H1 (cell line): ENCODE data around the gene NAV2. TPM values are rescaled to one million over a fixed set of nuclear protein-coding genes. Genes with fewer than 3 reads are reported as not detected.

Source experiments
- CTCF ChIA-PET: fragments of 300-600 bp; sonication (Branson Sonifier 250); formaldehyde crosslinking; loops from one replicate; lab custom pipeline; 2021; ENCODE audit not compliant: partially characterized antibody; lab: Charles Lee
- POLR2A ChIA-PET: fragments of 300-600 bp; sonication (Branson Sonifier 250); formaldehyde crosslinking; loops from one replicate; lab custom pipeline; 2021; ENCODE audit warnings: inconsistent platforms; ENCODE audit not compliant: partially characterized antibody; lab: Charles Lee
- DNase-seq, 2 experiments: peaks; one replicate each; pipeline versions ENCODE4 v3.0.0 to v3.0.0-alpha.2; 2010 to 2022; ENCODE audit warnings: low spot score in 2 of 2, low read depth in 1 of 2, mixed read lengths in 1 of 2
- FAIRE-seq: peaks from 2 replicates; lab custom pipeline; 2011; peaks lifted over from hg19 to GRCh38; lab: Jason Lieb, UNC
- H2AFZ ChIP-seq: 2 replicates; pipeline ENCODE4 v1.8.1; 2012; ENCODE audit warnings: low read length, inconsistent platforms
- H2AK5ac ChIP-seq: 2 replicates; pipeline ENCODE4 v1.6.1; 2013; ENCODE audit warnings: low read depth, low read length
- H2BK120ac ChIP-seq: replicated peaks from 2 replicates; pipeline ENCODE3; 2013; ENCODE audit warnings: low read depth, low read length, inconsistent platforms
- H2BK12ac ChIP-seq: 2 replicates; pipeline ENCODE4 v1.6.1; 2013; ENCODE audit warnings: low read depth, low read length
- H2BK15ac ChIP-seq: 2 replicates; pipeline ENCODE4 v1.6.1; 2013; ENCODE audit warnings: low read length
- H2BK20ac ChIP-seq: 2 replicates; pipeline ENCODE4 v1.6.1; 2013; ENCODE audit warnings: low read length
- H2BK5ac ChIP-seq: 2 replicates; pipeline ENCODE4 v1.6.1; 2013; ENCODE audit warnings: low read depth, low read length
- H3K14ac ChIP-seq: 2 replicates; pipeline ENCODE4 v1.6.1; 2013; ENCODE audit warnings: inconsistent platforms; ENCODE audit not compliant: insufficient read length
- H3K18ac ChIP-seq: 2 replicates; pipeline ENCODE4 v1.6.1; 2013; ENCODE audit warnings: low read length; ENCODE audit errors: extremely low read depth
- H3K23ac ChIP-seq: 2 replicates; pipeline ENCODE4 v1.6.1; 2013; ENCODE audit warnings: inconsistent platforms; ENCODE audit not compliant: insufficient read length
- H3K23me2 ChIP-seq: 2 replicates; pipeline ENCODE4 v1.6.1; 2013; ENCODE audit warnings: low read depth, low read length
- H3K27ac ChIP-seq: 2 replicates; pipeline ENCODE4 v1.6.1; 2011; ENCODE audit warnings: low read depth, low read length, inconsistent platforms
- H3K27me3 ChIP-seq, 4 experiments: replicated peaks in 1 of 4; 1 replicate in 1 of 4; 2 replicates in 3 of 4; pipeline versions ENCODE4 v1.6.1 to v1.8.1; 2011 to 2013; ENCODE audit warnings: low read length in 3 of 4, mild to moderate bottlenecking in 3 of 4, inconsistent platforms in 2 of 4, mixed read lengths in 2 of 4, moderate library complexity in 1 of 4; ENCODE audit not compliant: control insufficient read depth in 3 of 4, insufficient read depth in 3 of 4; ENCODE audit errors: extremely low read depth in 1 of 4
- H3K36me3 ChIP-seq, 4 experiments: 2 replicates each; pipeline versions ENCODE4 v1.6.1 to v1.8.1; 2011 to 2013; ENCODE audit warnings: mild to moderate bottlenecking in 4 of 4, low read length in 3 of 4, moderate library complexity in 2 of 4, control low read depth in 1 of 4, inconsistent platforms in 1 of 4; ENCODE audit not compliant: insufficient read depth in 4 of 4, control insufficient read depth in 2 of 4
- H3K4ac ChIP-seq: replicated peaks from 2 replicates; pipeline ENCODE3; 2013; ENCODE audit warnings: low read length, low read depth, mixed read lengths, inconsistent platforms; ENCODE audit not compliant: insufficient read length
- H3K4me1 ChIP-seq, 4 experiments: replicated peaks in 1 of 4; 1 replicate in 1 of 4; 2 replicates in 3 of 4; pipeline versions ENCODE4 v1.6.1 to v1.8.1; 2011 to 2013; ENCODE audit warnings: low read length in 3 of 4, inconsistent platforms in 2 of 4, mixed read lengths in 1 of 4; ENCODE audit not compliant: insufficient read depth in 4 of 4, control insufficient read depth in 3 of 4
- H3K4me2 ChIP-seq, 2 experiments: 2 replicates each; pipeline versions ENCODE4 v1.6.1 to v1.8.1; 2011 to 2013; ENCODE audit warnings: low read depth in 2 of 2, low read length in 2 of 2, control low read depth in 1 of 2, inconsistent platforms in 1 of 2, mild to moderate bottlenecking in 1 of 2; ENCODE audit not compliant: insufficient read depth in 1 of 2
- H3K4me3 ChIP-seq, 4 experiments: fragments of 200-600, 300-600 bp in 1 of 4; sonication (generic), shearing (Covaris generic), sonication (Bioruptor Twin) in 1 of 4; 2 replicates each; pipeline versions ENCODE4 v1.5.1 to v1.8.1; 2011 to 2016; ENCODE audit warnings: low read length in 4 of 4, low read depth in 3 of 4, control low read depth in 2 of 4, inconsistent platforms in 2 of 4, mild to moderate bottlenecking in 2 of 4, mixed read lengths in 1 of 4, moderate library complexity in 1 of 4; ENCODE audit not compliant: insufficient read depth in 2 of 4; ENCODE audit errors: extremely low read depth in 1 of 4
- H3K56ac ChIP-seq: replicated peaks from 2 replicates; pipeline ENCODE3; 2013; ENCODE audit warnings: low read depth, mild to moderate bottlenecking, mixed read lengths, low read length, inconsistent platforms; ENCODE audit not compliant: insufficient read length
- H3K79me1 ChIP-seq: 2 replicates; pipeline ENCODE4 v1.6.1; 2013; ENCODE audit warnings: low read depth, low read length, control low read depth
- H3K79me2 ChIP-seq, 2 experiments: 2 replicates each; pipeline versions ENCODE4 v1.6.1 to v1.8.1; 2012 to 2013; ENCODE audit warnings: low read length in 2 of 2, mild to moderate bottlenecking in 2 of 2, inconsistent platforms in 1 of 2; ENCODE audit not compliant: insufficient read depth in 2 of 2, control insufficient read depth in 1 of 2
- H3K9ac ChIP-seq, 4 experiments: replicated peaks in 1 of 4; 1 replicate in 1 of 4; 2 replicates in 3 of 4; pipeline versions ENCODE4 v1.6.1 to v1.8.1; 2011 to 2013; ENCODE audit warnings: low read depth in 3 of 4, low read length in 3 of 4, control low read depth in 2 of 4, mild to moderate bottlenecking in 2 of 4, moderate library complexity in 2 of 4, inconsistent platforms in 1 of 4; ENCODE audit errors: extremely low read depth in 1 of 4
- H3K9me3 ChIP-seq, 2 experiments: 2 replicates each; pipeline versions ENCODE4 v1.6.1 to v1.8.1; 2012 to 2013; ENCODE audit warnings: mild to moderate bottlenecking in 2 of 2, moderate library complexity in 2 of 2, control low read depth in 1 of 2, inconsistent platforms in 1 of 2, low read depth in 1 of 2, low read length in 1 of 2, mixed read lengths in 1 of 2; ENCODE audit not compliant: insufficient read depth in 2 of 2
- H4K20me1 ChIP-seq, 2 experiments: replicated peaks in 1 of 2; 2 replicates each; pipeline versions ENCODE3 to v1.8.1; 2011 to 2013; ENCODE audit warnings: inconsistent platforms in 2 of 2, low read length in 2 of 2, mild to moderate bottlenecking in 1 of 2; ENCODE audit not compliant: insufficient read depth in 2 of 2, control insufficient read depth in 1 of 2
- H4K5ac ChIP-seq: 2 replicates; pipeline ENCODE4 v1.6.1; 2013; ENCODE audit warnings: low read length, low read depth, mixed read lengths, inconsistent platforms; ENCODE audit not compliant: insufficient read length
- H4K8ac ChIP-seq: 2 replicates; pipeline ENCODE4 v1.8.0; 2013; ENCODE audit warnings: mild to moderate bottlenecking, moderate library complexity, low read length, inconsistent platforms; ENCODE audit not compliant: insufficient read depth; ENCODE audit errors: extremely low read depth
- H4K91ac ChIP-seq: replicated peaks from 2 replicates; pipeline ENCODE3; 2013; ENCODE audit warnings: low read length, mixed read lengths, inconsistent platforms; ENCODE audit not compliant: insufficient read length
- ASH2L ChIP-seq: fragments of 200-600, 300-600 bp; sonication (generic); IDR thresholded peaks from one replicate; pipeline ENCODE4 v1.7.1; 2017; ENCODE audit warnings: low read length
- BRCA1 ChIP-seq: IDR thresholded peaks from 2 replicates; pipeline ENCODE4 v1.6.1; 2012; ENCODE audit warnings: low read depth, low read length, improper control_type of control experiment
- CTBP2 ChIP-seq: IDR thresholded peaks from 2 replicates; pipeline ENCODE4 v1.7.0; 2011; ENCODE audit warnings: borderline replicate concordance, mild to moderate bottlenecking, moderate library complexity, mixed read lengths, low read length; ENCODE audit not compliant: insufficient read depth, insufficient read length
- GTF2F1 ChIP-seq: IDR thresholded peaks from 2 replicates; pipeline ENCODE4 v1.6.1; 2012; ENCODE audit warnings: low read depth, low read length, improper control_type of control experiment, borderline replicate concordance
- JUN ChIP-seq: IDR thresholded peaks from 2 replicates; pipeline ENCODE4 v1.6.1; 2011; ENCODE audit warnings: low read depth, mild to moderate bottlenecking, improper control_type of control experiment, low read length
- SUZ12 ChIP-seq: fragments of 200-600 bp; sonication (generic); IDR thresholded peaks from 2 replicates; pipeline ENCODE4 v1.6.1; 2012; ENCODE audit warnings: mild to moderate bottlenecking, inconsistent platforms, low read length, moderate library complexity, mixed read lengths
- TBP ChIP-seq: IDR thresholded peaks from 2 replicates; pipeline ENCODE4 v1.6.1; 2011; ENCODE audit warnings: low read depth, low read length, improper control_type of control experiment
- TEAD4 ChIP-seq: IDR thresholded peaks from 2 replicates; pipeline ENCODE4 v1.6.1; 2012; ENCODE audit warnings: low read depth, low read length, inconsistent platforms, mixed read lengths
- YY1 ChIP-seq: IDR thresholded peaks from 2 replicates; pipeline ENCODE4 v1.6.1; 2011; ENCODE audit warnings: low read depth, mild to moderate bottlenecking, low read length
- WGBS, 2 experiments: shearing (Covaris generic) in 1 of 2; methylation state at CpG; one replicate each; pipeline versions ENCODE4 v1.1.6 to v1.1.7; 2013 to 2015; ENCODE audit warnings: low lambda C conversion rate in 2 of 2, mixed read lengths in 2 of 2, inconsistent platforms in 1 of 2, low coverage in 1 of 2, missing lambda C conversion rate in 1 of 2; ENCODE audit not compliant: insufficient replicate concordance in 2 of 2, insufficient coverage in 1 of 2, insufficient read length in 1 of 2; ENCODE audit errors: extremely low coverage in 1 of 2, missing lambda C conversion rate in 1 of 2; 5-methylcytosine and 5-hydroxymethylcytosine counted together
- polyA plus RNA-seq, 7 experiments: library from polyadenylated mRNA; depleted of rRNA in 3 of 7; stranded (reverse) in 5 of 7; unstranded in 2 of 7; fragments of >200 nt in 5 of 7; fragments of 200-250 nt in 2 of 7; gene quantifications; 1 replicate in 5 of 7; 2 replicates in 1 of 7; 4 replicates in 1 of 7; pipeline versions ENCODE4 v1.2.1 to v1.2.3, GENCODE V29; 2011 to 2013; ENCODE audit warnings: missing spikeins in 2 of 7, mixed read lengths in 2 of 7
- total RNA-seq: library from RNA; stranded (reverse); fragmentation: NEBNext Ultra II Directional; extraction: Animal tissue kit (Norgen Biotek cat#: 25700); gene quantifications from 2 replicates; pipeline ENCODE4 v1.2.1, GENCODE V29; 2021
- TF ChIP-seq, protein P1 (sequence below): IDR thresholded peaks from 2 replicates; pipeline ENCODE4 v1.6.1; 2011; ENCODE audit warnings: low read length, improper control_type of control experiment

Gene NAV2
- total and polyA plus RNA-seq, 2 of the 8 experiments (the other 6 are each of a cell fraction or from before 2014, with no cell fraction given), result 35.6 to 73.6 TPM

DNA sequence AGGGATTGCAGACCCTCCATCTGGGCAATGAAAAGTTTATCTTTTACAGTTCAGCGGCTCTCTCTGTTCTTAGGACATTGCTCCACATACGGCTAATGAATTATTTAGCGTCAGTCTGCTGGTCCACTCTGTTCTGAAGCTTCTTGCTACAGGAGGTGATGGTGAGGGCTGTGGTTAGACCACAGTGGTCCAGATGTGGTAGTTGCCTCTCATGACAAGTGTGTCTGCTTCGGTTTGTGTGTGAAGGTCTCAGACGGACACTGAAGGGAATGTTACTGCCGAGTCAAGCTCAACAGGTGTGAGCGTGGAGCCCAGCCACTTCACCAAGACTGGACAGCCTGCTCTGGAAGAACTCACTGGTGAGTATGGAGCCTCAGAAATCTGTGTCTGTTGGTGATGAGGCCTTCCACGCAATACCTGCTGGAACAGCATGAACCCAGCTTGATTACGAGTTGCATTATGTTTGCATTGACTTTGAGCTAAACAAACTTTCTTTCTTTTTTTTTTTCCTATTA, 226.8 kb downstream of the NAV2 start:
- Histone ChIP-seq H3K27ac (no peak overlapping the region), H3K9me3 (no peaks in the 10 kb centered on the region), H2AK5ac (no peak overlapping the region; the same call in 1 of the 2 replicates), H3K79me2 (no peaks in the 10 kb centered on the region; a peak in 1 of 4 replicates), H2BK5ac (0 out of 2 replicates have a peak overlapping the region, but pooled peaks have one; percentile 20), H3K4ac (peak overlapping the region; percentile 45), H3K56ac (no peak overlapping the region), H3K9ac (no peak overlapping the region), H3K14ac (no peak overlapping the region), H2BK12ac (no peak overlapping the region), H4K5ac (no peak overlapping the region), H4K20me1 (peaks cover 4 to 9% of the 10 kb centered on the region in 2 experiments), H2BK120ac (no peak overlapping the region), H3K79me1 (peaks cover 4% of the 10 kb centered on the region; the same call in 1 of the 2 replicates)
- no peak for FAIRE-seq
- 87% methylated on average over 9 of the region's 9 CpGs; no CpG with 5 or more reads in 1 of the 2 experiments for whole genome bisulfite sequencing, 2 experiments
- ChIA-PET CTCF (interaction anchor here (0.6 to 5.6 kb wide), 39 partner anchors 9 to 193 kb away, joined by 3 to 55 read pairs (median 4); no protein-coding TSS in a partner anchor), POLR2A (no interaction called here)
- DNase-seq, result no peak
- TF ChIP-seq SUZ12 (no peak), BRCA1 (no peak), TBP (no peak), YY1 (no peak), TEAD4 (no peak), JUN (no peak), ASH2L (no peak), CTBP2 (no peak), GTF2F1 (no peak)
- TF ChIP-seq, protein P1, sequence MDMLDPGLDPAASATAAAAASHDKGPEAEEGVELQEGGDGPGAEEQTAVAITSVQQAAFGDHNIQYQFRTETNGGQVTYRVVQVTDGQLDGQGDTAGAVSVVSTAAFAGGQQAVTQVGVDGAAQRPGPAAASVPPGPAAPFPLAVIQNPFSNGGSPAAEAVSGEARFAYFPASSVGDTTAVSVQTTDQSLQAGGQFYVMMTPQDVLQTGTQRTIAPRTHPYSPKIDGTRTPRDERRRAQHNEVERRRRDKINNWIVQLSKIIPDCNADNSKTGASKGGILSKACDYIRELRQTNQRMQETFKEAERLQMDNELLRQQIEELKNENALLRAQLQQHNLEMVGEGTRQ, result no peak
- TF ChIP-seq, all 59 proteins: peak for 0
- Histone ChIP-seq H3K36me3 (peaks cover 3 to 33% (median 20%) of the 10 kb centered on the region in 4 experiments), H2AFZ (no peak overlapping the region), H3K23me2 (no peaks in the 10 kb centered on the region), H2BK15ac (no peak overlapping the region), H4K8ac (no peak overlapping the region), H3K4me3 (no peak overlapping the region), H3K23ac (no peak overlapping the region), H3K27me3 (no peaks in the 10 kb centered on the region), H2BK20ac (no peak overlapping the region), H4K91ac (no peak overlapping the region), H3K4me1 (peaks cover 2 to 11% (median 4%) of the 10 kb centered on the region in 4 experiments; a peak in 4 of 7 replicates), H3K4me2 (no peak overlapping the region), H3K18ac (no peak overlapping the region)
